Activated T-cell treated with anti-CD3 and anti-CD28 coated beads, Interleukin-2, amount 50 U/mL, for 4 hours (primary cell): ENCODE data around the gene FOXN3. TPM values are rescaled to one million over a fixed set of nuclear protein-coding genes. Genes with fewer than 3 reads are reported as not detected.
A peak's percentile ranks its signal among the peaks of the same experiment; 100 is the strongest.
"Not testable (repeated sequence)": the region's sequence is repeated elsewhere in the genome, so short reads cannot be mapped to it uniquely, and the experiment has no call there.

Experiments used
- ATAC-seq, 2 donors: fragments of 200-7000 bp; cut with Tn5 transposase; one replicate each; pipeline ENCODE4 v1.10.0; 2021
- DNase-seq: peaks from one replicate; pipeline ENCODE4 v3.0.0-alpha.2; 2020
- H3K27me3 Mint-ChIP-seq: one replicate; pipeline ENCODE4 v1.8.0; 2021; ENCODE audit warnings: low read depth, mixed read lengths
- H3K36me3 Mint-ChIP-seq: one replicate; pipeline ENCODE4 v1.8.0; 2022; ENCODE audit warnings: mixed read lengths; ENCODE audit not compliant: insufficient read depth
- H3K4me1 Mint-ChIP-seq: one replicate; pipeline ENCODE4 v1.8.0; 2021; ENCODE audit warnings: low read depth, mixed read lengths
- H3K4me3 Mint-ChIP-seq: one replicate; pipeline ENCODE4 v1.8.0; 2021; ENCODE audit warnings: mild to moderate bottlenecking, moderate library complexity, mixed read lengths
- H3K9me3 Mint-ChIP-seq: one replicate; pipeline ENCODE4 v1.8.0; 2021; ENCODE audit warnings: mixed read lengths
- total RNA-seq, 3 donors: library from RNA; stranded (reverse); gene quantifications; one replicate each; pipeline ENCODE4 v1.2.1, GENCODE V29; 2021

FOXN3 gene
- total RNA-seq, 3 donors from 2014 or later = 67.0 to 83.1 (median 69.5) TPM

DNA sequence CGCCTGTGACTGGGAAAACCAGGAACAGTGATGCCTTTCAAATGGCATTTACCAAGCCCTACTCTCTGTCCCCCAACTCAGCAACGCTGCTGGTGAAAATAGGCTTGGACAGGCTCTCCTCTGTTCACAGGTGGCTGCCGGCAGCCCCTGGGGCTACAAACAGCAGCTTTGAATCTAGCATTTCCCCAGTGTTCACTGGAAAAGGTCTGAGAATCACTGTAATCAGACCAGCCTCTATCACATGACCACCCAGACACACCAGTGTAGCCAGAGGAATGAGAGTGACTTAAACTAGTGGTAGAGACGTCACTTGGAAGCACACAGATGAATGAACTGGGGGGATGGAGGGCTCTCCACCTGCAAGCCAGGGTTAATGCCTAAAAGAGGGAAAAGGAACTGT, 151.8 kb downstream of the FOXN3 start:
- Mint-ChIP-seq H3K9me3 (no peaks in the 10 kb centered on the region), H3K4me1 (peaks cover 44% of the 10 kb centered on the region)

GRCh38 chr14:89264196-89264800, 152.7 kb downstream of the FOXN3 start:
- ATAC-seq = peak; percentile 79 to 88
- DNase-seq = no peak
- peaks cover 37% of the 10 kb centered on the region for H3K4me1 Mint-ChIP-seq
- no peak overlapping the region for H3K4me3 Mint-ChIP-seq
- no peaks in the 10 kb centered on the region for H3K27me3 Mint-ChIP-seq
- H3K9me3 Mint-ChIP-seq = no peaks in the 10 kb centered on the region
- H3K36me3 Mint-ChIP-seq = peaks cover 14% of the 10 kb centered on the region

More for the DNA sequence above, 151.8 kb downstream of the FOXN3 start:
- no peaks in the 10 kb centered on the region for H3K27me3 Mint-ChIP-seq
- ATAC-seq = no peak
- H3K36me3 Mint-ChIP-seq = peaks cover 17% of the 10 kb centered on the region
- no peak overlapping the region for H3K4me3 Mint-ChIP-seq
- no peak for DNase-seq

DNA sequence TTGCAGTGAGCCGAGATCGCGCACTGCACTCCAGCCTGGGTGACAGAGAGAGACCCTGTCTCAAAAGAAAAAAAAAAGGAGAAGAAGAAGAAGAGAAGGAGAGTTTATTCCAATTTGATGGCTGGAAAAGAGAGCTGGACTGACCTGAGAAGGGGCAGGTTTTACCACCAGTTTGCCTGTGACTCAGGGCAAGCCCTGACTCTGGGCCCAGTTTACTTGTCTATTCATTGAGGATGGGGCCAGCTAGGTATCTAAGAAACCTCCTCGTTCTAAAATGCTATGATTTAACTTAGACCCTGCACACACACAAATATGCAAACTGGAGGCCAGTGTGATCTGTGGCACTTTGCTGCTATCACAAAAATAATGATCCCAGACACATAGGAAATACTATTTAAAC, 155.0 kb downstream of the FOXN3 start:
- H3K36me3 Mint-ChIP-seq = peaks cover 15% of the 10 kb centered on the region
- ATAC-seq = no peak
- H3K4me1 Mint-ChIP-seq = peaks cover 33% of the 10 kb centered on the region

DNA sequence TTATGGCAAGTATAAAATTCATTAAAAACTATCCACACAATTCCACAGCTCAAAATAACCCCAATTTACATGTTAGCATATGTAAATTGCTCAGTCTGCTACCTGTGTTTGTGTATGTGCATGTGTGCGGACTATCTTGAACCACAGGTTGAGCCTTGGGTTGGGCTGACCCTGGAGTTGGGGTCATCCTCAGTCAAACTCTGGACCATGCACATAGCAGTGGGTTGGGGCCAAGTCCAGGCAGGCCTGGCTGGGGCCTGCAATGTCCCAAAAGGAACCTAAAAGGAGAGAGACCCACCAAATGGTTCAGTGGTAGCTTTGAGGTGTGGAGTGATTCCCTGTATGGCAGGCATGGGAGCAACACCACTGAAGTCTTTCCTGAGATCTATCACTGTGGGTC, 156.1 kb downstream of the FOXN3 start:
- no peak overlapping the region for H3K4me3 Mint-ChIP-seq
- no peaks in the 10 kb centered on the region for H3K27me3 Mint-ChIP-seq
- no peak for DNase-seq
- no peak for ATAC-seq
- H3K9me3 Mint-ChIP-seq = no peaks in the 10 kb centered on the region
- H3K36me3 Mint-ChIP-seq = peaks cover 17% of the 10 kb centered on the region
- H3K4me1 Mint-ChIP-seq = peaks cover 29% of the 10 kb centered on the region

More for the DNA sequence above, 155.0 kb downstream of the FOXN3 start:
- DNase-seq = no peak
- Mint-ChIP-seq H3K27me3 (no peaks in the 10 kb centered on the region), H3K9me3 (no peaks in the 10 kb centered on the region), H3K4me3 (no peak overlapping the region)

GRCh38 chr14:89259951-89260609, 157.0 kb downstream of the FOXN3 start:
- no peaks in the 10 kb centered on the region for H3K27me3 Mint-ChIP-seq
- H3K36me3 Mint-ChIP-seq = peaks cover 18% of the 10 kb centered on the region
- peaks cover 25% of the 10 kb centered on the region for H3K4me1 Mint-ChIP-seq
- ATAC-seq (no peak), DNase-seq (no peak)
- H3K4me3 Mint-ChIP-seq = no peak overlapping the region
- no peaks in the 10 kb centered on the region for H3K9me3 Mint-ChIP-seq

GRCh38 chr14:89258728-89259273, 158.2 kb downstream of the FOXN3 start:
- ATAC-seq (no peak), DNase-seq (no peak)
- H3K36me3 Mint-ChIP-seq = peaks cover 22% of the 10 kb centered on the region
- no peaks in the 10 kb centered on the region for H3K27me3 Mint-ChIP-seq
- no peaks in the 10 kb centered on the region for H3K9me3 Mint-ChIP-seq
- peaks cover 17% of the 10 kb centered on the region for H3K4me1 Mint-ChIP-seq
- H3K4me3 Mint-ChIP-seq = no peak overlapping the region

DNA sequence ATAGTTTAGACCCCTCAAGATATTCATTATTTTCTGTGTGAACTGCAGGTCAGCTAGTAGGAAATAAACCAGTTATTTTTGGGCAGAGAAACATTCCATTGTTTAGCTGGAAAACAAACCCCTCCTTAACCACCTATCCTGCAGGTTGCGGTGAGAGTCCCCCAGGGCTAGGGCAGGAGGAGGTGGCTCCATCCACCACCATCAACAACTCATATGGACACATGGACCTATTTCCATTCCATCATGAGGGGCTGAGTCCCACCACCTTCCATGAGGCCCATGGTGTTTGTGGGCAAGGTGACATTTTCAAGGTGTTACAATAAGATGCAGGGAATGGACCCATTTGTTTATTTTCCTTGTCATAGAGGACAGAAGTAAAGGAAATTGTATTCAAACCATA, 160.1 kb downstream of the FOXN3 start:
- Mint-ChIP-seq H3K36me3 (peaks cover 31% of the 10 kb centered on the region), H3K4me3 (no peak overlapping the region), H3K27me3 (no peaks in the 10 kb centered on the region), H3K9me3 (no peaks in the 10 kb centered on the region), H3K4me1 (peaks cover 20% of the 10 kb centered on the region)
- no peak for ATAC-seq
- no peak for DNase-seq

- Mint-ChIP-seq H3K36me3 (peaks cover 32% of the 10 kb centered on the region), H3K27me3 (no peaks in the 10 kb centered on the region), H3K4me3 (no peak overlapping the region), H3K9me3 (no peaks in the 10 kb centered on the region), H3K4me1 (peaks cover 24% of the 10 kb centered on the region)
- ATAC-seq = no peak
- no peak for DNase-seq
Measured at GRCh38 chr14:89256283-89256682, 160.8 kb downstream of the FOXN3 start.

- Mint-ChIP-seq H3K4me1 (peaks cover 27% of the 10 kb centered on the region), H3K4me3 (no peak overlapping the region), H3K9me3 (no peaks in the 10 kb centered on the region), H3K36me3 (peaks cover 36% of the 10 kb centered on the region), H3K27me3 (no peaks in the 10 kb centered on the region)
- ATAC-seq = no peak
- no peak for DNase-seq
Measured at GRCh38 chr14:89255852-89256251, 161.2 kb downstream of the FOXN3 start.

GRCh38 chr14:89255012-89255411, 162.0 kb downstream of the FOXN3 start:
- ATAC-seq (no peak), DNase-seq (no peak)
- Mint-ChIP-seq H3K36me3 (peaks cover 40% of the 10 kb centered on the region), H3K27me3 (no peaks in the 10 kb centered on the region), H3K4me1 (peaks cover 35% of the 10 kb centered on the region), H3K9me3 (no peaks in the 10 kb centered on the region), H3K4me3 (no peak overlapping the region)

- H3K27me3 Mint-ChIP-seq = no peaks in the 10 kb centered on the region
- peaks cover 36% of the 10 kb centered on the region for H3K4me1 Mint-ChIP-seq
- no peak for DNase-seq
- no peak overlapping the region for H3K4me3 Mint-ChIP-seq
- no peaks in the 10 kb centered on the region for H3K9me3 Mint-ChIP-seq
- no peak for ATAC-seq
- H3K36me3 Mint-ChIP-seq = peaks cover 40% of the 10 kb centered on the region
Measured at GRCh38 chr14:89254166-89254909, 162.7 kb downstream of the FOXN3 start.

DNA sequence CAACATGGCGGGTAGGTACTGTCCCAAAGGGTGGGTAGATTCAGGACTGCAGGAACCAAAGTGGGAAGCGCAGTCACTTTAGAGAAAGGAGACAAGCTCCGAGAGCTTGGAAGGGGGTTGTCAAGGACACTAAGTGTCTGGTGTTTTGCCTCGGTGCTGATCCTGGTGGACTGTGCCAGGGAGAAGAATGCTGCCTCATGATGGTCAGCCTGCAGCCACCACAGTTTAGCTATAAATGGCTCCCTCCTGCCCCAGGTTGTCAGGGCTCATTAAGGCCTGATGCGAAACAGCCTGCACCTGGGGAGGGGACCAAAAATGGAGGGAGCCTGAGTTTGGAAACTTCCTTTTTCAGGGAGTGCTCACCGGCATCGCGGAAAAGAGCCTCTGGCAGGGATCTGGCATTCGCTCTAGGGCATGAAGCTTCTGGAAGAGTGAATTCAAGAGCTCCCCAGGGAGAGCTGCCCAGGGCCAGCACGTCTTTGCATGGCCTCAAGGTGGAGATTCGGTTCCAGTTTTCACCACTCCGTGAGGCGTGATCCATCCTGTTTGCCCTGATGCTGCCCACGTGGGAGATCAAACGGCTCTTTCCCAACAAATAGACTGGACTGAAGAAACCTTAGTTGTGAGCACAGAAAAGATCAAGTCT, 164.0 kb downstream of the FOXN3 start:
- H3K4me3 Mint-ChIP-seq = no peak overlapping the region
- H3K9me3 Mint-ChIP-seq = no peaks in the 10 kb centered on the region
- H3K36me3 Mint-ChIP-seq = peaks cover 38% of the 10 kb centered on the region
- H3K4me1 Mint-ChIP-seq = peaks cover 31% of the 10 kb centered on the region
- no peak for ATAC-seq
- H3K27me3 Mint-ChIP-seq = no peaks in the 10 kb centered on the region
- DNase-seq = no peak

- H3K4me3 Mint-ChIP-seq = no peak overlapping the region
- DNase-seq (no peak), ATAC-seq (no peak)
- peaks cover 39% of the 10 kb centered on the region for H3K4me1 Mint-ChIP-seq
- H3K9me3 Mint-ChIP-seq = no peaks in the 10 kb centered on the region
- peaks cover 36% of the 10 kb centered on the region for H3K36me3 Mint-ChIP-seq
- no peaks in the 10 kb centered on the region for H3K27me3 Mint-ChIP-seq
Measured at GRCh38 chr14:89251061-89251460, 166.0 kb downstream of the FOXN3 start.

- Mint-ChIP-seq H3K36me3 (peaks cover 34% of the 10 kb centered on the region), H3K4me1 (peaks cover 38% of the 10 kb centered on the region)
- H3K27me3 Mint-ChIP-seq, DNase-seq, H3K4me3 Mint-ChIP-seq, ATAC-seq, H3K9me3 Mint-ChIP-seq: not testable (repeated sequence)
Measured at GRCh38 chr14:89250655-89250975, 166.4 kb downstream of the FOXN3 start.
